Brain microvascular endothelial cell (primary cell): Measurements from ENCODE around the gene MYZAP.

Experiments used
- DNase-seq: peaks from one replicate; pipeline ENCODE4 v3.0.0-alpha.2; 2020
- H3K27ac ChIP-seq: fragments of 250-450 bp; sonication (Bioruptor Pico); 2 replicates; pipeline ENCODE4 v1.5.1; 2020; ENCODE audit warnings: mild to moderate bottlenecking, moderate library complexity
- H3K27me3 ChIP-seq: fragments of 250-450 bp; sonication (Bioruptor Pico); replicated peaks from 2 replicates; pipeline ENCODE4 v1.5.1; 2020; ENCODE audit warnings: mild to moderate bottlenecking
- H3K36me3 ChIP-seq: fragments of 250-450 bp; sonication (Bioruptor Pico); replicated peaks from 2 replicates; pipeline ENCODE4 v1.5.1; 2020; ENCODE audit warnings: mild to moderate bottlenecking
- H3K4me3 ChIP-seq: 2 replicates; pipeline ENCODE4 v1.5.1; 2011; ENCODE audit warnings: low read depth, mild to moderate bottlenecking, control low read depth, low read length, moderate library complexity
- in situ Hi-C: cut with HindIII; loops from 2 replicates; pipeline ENCODE4 v1.10.0; 2017; ENCODE audit warnings: low sequenced_read_pairs, low pct_ligation_motif_present
- TF ChIP-seq, protein P1 (sequence below): IDR thresholded peaks from 2 replicates; pipeline ENCODE4 v1.5.1; 2011; ENCODE audit warnings: low read depth, mild to moderate bottlenecking, moderate library complexity, low read length, control low read depth, inconsistent platforms; ENCODE audit errors: missing control alignments

The MYZAP gene

DNA sequence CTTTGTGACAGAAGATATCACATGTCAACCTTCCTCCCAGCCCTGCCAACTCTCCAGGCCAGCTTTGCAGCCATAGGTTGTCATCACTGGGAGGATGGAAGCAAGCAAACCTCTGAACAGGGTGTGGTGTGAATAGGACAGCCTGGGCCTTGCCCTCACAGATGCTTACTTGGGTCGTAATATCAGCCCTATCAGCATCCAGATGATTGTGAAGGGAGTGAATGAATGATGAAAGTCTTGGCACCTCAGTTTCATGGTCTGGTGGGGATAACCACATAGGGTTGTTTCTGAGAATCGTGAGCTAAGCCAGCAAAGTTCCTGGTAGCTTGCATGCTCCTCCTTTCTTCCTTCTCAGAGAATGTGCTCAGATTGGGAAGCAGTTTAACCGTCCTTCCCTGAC, 59.7 kb downstream of the MYZAP start:
- TF ChIP-seq, protein P1, sequence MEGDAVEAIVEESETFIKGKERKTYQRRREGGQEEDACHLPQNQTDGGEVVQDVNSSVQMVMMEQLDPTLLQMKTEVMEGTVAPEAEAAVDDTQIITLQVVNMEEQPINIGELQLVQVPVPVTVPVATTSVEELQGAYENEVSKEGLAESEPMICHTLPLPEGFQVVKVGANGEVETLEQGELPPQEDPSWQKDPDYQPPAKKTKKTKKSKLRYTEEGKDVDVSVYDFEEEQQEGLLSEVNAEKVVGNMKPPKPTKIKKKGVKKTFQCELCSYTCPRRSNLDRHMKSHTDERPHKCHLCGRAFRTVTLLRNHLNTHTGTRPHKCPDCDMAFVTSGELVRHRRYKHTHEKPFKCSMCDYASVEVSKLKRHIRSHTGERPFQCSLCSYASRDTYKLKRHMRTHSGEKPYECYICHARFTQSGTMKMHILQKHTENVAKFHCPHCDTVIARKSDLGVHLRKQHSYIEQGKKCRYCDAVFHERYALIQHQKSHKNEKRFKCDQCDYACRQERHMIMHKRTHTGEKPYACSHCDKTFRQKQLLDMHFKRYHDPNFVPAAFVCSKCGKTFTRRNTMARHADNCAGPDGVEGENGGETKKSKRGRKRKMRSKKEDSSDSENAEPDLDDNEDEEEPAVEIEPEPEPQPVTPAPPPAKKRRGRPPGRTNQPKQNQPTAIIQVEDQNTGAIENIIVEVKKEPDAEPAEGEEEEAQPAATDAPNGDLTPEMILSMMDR = no peak
- Histone ChIP-seq H3K36me3 (no peaks in the 10 kb centered on the region), H3K4me3 (no peak overlapping the region), H3K27ac (no peak overlapping the region), H3K27me3 (no peaks in the 10 kb centered on the region)
- no peak for DNase-seq
- in situ Hi-C loops = no loop called here

DNA sequence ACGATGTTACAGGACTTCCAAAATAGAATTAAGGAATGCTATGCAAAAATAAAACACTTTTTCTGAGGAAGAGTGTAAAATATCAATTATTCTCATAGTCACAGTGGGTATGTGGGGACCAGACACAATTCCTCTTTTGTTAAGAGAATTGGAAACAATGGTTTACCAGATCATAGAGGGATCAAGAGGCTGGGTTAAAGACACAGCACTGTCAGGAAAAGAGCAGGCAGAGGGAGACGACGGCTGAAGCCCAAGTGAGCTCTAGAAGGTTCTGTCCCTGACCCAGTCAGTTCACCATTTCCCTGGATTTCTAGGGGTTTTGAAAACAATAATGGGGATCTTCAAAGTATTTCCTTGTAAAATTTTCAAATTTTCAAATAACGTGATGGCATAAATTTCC, 60.8 kb downstream of the MYZAP start:
- H3K4me3 ChIP-seq = no peak overlapping the region
- in situ Hi-C loops = no loop called here
- no peaks in the 10 kb centered on the region for H3K27me3 ChIP-seq
- DNase-seq = no peak
- TF ChIP-seq, protein P1 = no peak
- H3K36me3 ChIP-seq = no peaks in the 10 kb centered on the region
- H3K27ac ChIP-seq = no peak overlapping the region

DNA sequence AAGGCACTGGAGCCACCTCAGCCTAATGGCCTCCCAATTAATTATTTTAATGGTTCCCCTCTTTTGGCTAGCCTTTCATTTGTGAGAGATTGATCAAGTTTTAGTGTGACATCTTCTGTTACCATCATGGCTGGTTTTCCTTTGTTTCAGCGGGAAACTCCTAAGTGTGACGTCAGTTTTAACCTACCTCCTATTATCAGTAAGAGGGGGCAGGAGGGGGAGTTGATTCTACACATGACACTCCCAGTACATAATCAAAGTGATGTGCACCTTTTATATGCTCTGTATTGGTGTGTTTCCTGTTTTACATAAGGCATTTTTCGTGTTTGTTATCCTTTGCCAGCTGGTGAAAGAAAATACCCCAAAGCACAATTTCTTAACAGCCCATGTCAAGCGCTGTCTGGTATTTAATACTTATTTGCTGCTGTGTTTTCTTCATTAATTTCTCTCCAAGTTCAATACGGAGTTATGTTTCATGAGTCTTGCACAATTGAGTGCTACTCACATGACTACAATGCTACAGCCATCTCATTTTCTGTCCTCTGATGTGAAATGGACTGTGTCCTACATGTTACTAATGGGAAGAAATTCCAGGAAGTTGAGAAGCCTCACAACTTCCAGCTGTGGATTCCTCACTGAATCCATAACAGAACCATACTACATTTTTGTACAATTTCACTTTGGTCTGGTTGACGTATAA, 62.6 kb downstream of the MYZAP start:
- TF ChIP-seq, protein P1 = no peak
- DNase-seq = no peak
- in situ Hi-C loops = no loop called here
- H3K27me3 ChIP-seq = no peaks in the 10 kb centered on the region
- H3K4me3 ChIP-seq = no peak overlapping the region
- H3K27ac ChIP-seq = no peak overlapping the region
- H3K36me3 ChIP-seq = no peaks in the 10 kb centered on the region

DNA sequence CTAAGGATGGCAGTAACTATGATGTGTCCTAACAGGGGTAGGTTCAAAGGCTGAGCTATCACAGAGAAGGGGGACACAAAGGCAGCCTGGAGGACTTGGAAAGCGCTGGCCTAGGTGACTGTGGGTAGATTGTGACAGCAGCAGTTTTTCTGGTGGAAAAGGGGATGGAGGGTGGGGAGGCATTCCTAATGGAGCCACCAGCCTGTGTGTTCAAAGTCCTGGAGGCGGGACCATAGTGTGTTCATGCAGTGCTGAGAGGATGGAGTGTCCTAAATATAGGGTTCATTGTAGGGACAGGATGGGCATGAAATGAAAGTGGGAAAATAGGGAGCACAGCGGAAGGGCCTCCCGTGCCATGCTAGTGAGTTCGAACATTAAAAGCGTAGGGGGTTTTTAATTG, 63.3 kb downstream of the MYZAP start:
- TF ChIP-seq, protein P1 = no peak
- Histone ChIP-seq H3K27me3 (no peaks in the 10 kb centered on the region), H3K4me3 (no peak overlapping the region), H3K36me3 (no peaks in the 10 kb centered on the region), H3K27ac (no peak overlapping the region)
- no peak for DNase-seq
- in situ Hi-C loops = no loop called here

DNA sequence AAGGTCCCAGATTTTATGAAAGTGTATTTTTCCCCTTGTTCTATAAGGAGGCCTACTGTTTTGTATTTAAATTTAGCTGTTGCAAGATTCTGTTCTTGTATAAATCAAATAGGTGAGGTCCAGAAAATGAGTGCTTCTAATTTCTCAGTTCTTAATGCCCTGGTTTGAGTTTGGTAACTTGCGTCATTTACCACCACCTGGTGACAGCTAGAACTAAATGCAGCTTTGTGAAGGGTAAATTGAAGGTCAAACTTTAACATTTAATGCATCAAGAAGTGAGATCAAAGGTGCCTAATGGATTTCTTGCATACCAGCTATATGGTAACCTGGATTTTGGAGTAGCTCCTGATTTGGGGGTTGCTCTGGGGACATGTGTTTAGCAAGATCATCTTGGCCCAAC, 64.1 kb downstream of the MYZAP start:
- Histone ChIP-seq H3K27ac (no peak overlapping the region), H3K4me3 (no peak overlapping the region), H3K27me3 (no peaks in the 10 kb centered on the region), H3K36me3 (no peaks in the 10 kb centered on the region)
- TF ChIP-seq, protein P1 = peak; percentile 1
- in situ Hi-C loops = no loop called here
- DNase-seq = no peak

DNA sequence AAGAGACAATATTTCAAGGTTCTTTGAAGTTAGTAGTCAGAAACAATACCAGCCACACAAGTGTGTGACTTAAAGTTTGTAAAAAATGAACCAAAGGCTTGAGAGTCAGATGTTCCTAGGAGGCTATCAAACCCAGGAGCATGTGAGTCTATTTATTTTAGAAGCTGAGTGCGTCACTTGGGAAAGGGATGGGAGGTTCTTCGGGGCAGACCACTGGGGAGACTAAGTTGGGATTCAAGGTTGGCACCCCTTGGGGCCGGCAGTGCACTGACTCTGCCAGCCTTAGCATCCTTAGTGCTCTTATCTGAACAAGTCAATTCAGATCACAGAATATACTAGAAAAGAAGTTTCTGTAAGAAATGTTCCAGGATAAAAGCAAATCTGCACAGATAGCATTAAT, 64.7 kb downstream of the MYZAP start:
- H3K27me3 ChIP-seq = no peaks in the 10 kb centered on the region
- no peaks in the 10 kb centered on the region for H3K36me3 ChIP-seq
- TF ChIP-seq, protein P1 = no peak
- H3K27ac ChIP-seq = no peak overlapping the region
- no peak overlapping the region for H3K4me3 ChIP-seq
- in situ Hi-C loops = no loop called here
- DNase-seq = no peak
